ENCODE data around the gene SCFD1.
"Not testable (repeated sequence)": the region's sequence is repeated elsewhere in the genome, so short reads cannot be mapped to it uniquely, and the experiment has no call there.

SCFD1 gene

GRCh38 chr14:30678926-30679431 lies 56.9 kb downstream of the SCFD1 start:
- DNase-seq = no peak

GRCh38 chr14:30680036-30680435 lies 57.9 kb downstream of the SCFD1 start:
- DNase-seq = no peak

- DNase-seq = not testable (repeated sequence)
Observed at GRCh38 chr14:30680776-30681175, 58.7 kb downstream of the SCFD1 start.

- no peak for DNase-seq
Observed at GRCh38 chr14:30681752-30682355, 59.7 kb downstream of the SCFD1 start.

- DNase-seq = not testable (repeated sequence)
Observed at GRCh38 chr14:30690487-30691355, 68.6 kb downstream of the SCFD1 start.

- no peak for DNase-seq
Observed at GRCh38 chr14:30691751-30692398, 69.8 kb downstream of the SCFD1 start.

GRCh38 chr14:30692669-30693068 lies 70.5 kb downstream of the SCFD1 start:
- no peak for DNase-seq

- DNase-seq = no peak
Observed at GRCh38 chr14:30698463-30698862, 76.3 kb downstream of the SCFD1 start.

GRCh38 chr14:30706704-30707103 lies 84.6 kb downstream of the SCFD1 start:
- no peak for DNase-seq

- DNase-seq = no peak
Observed at GRCh38 chr14:30708157-30708556, 86.0 kb downstream of the SCFD1 start.

- DNase-seq = no peak
Observed at GRCh38 chr14:30709201-30709600, 87.1 kb downstream of the SCFD1 start.

GRCh38 chr14:30710876-30711275 lies 88.8 kb downstream of the SCFD1 start:
- no peak for DNase-seq

GRCh38 chr14:30719137-30719536 lies 97.0 kb downstream of the SCFD1 start:
- DNase-seq = no peak

- no peak for DNase-seq
Observed at GRCh38 chr14:30725763-30726162, 103.6 kb downstream of the SCFD1 start.

- DNase-seq = no peak
Observed at GRCh38 chr14:30728471-30728870, 106.4 kb downstream of the SCFD1 start.

- DNase-seq = no peak
Observed at GRCh38 chr14:30737916-30738315, 115.8 kb downstream of the SCFD1 start.

GRCh38 chr14:30738978-30739377 lies 116.9 kb downstream of the SCFD1 start:
- DNase-seq = no peak

- DNase-seq = no peak
Observed at GRCh38 chr14:30748343-30748742, 126.2 kb downstream of the SCFD1 start.

- no peak for DNase-seq
Observed at GRCh38 chr14:30751646-30752416, 129.7 kb downstream of the SCFD1 start.

GRCh38 chr14:30753452-30753851 lies 131.3 kb downstream of the SCFD1 start:
- DNase-seq = no peak

- DNase-seq = no peak
Observed at GRCh38 chr14:30754778-30755177, 132.7 kb downstream of the SCFD1 start.

- DNase-seq = no peak
Observed at GRCh38 chr14:30756594-30756993, 134.5 kb downstream of the SCFD1 start.

- no peak for DNase-seq
Observed at GRCh38 chr14:30757082-30757481, 135.0 kb downstream of the SCFD1 start.

Measured in activated CD8-positive, alpha-beta memory T cell treated with anti-CD3 and anti-CD28 coated beads, Interleukin-2, amount 50 U/mL, for 4 hours (primary cell).